DND-41 (cell line): Measurements from ENCODE around the gene SNAP25.

Source experiments
- ATAC-seq: fragments of 200-7000 bp; cut with Tn5 transposase; 3 replicates; pipeline ENCODE4 v1.9.1; 2021; ENCODE audit warnings: low read depth; ENCODE audit not compliant: insufficient read depth
- DNase-seq: peaks from one replicate; pipeline ENCODE4 v3.0.0-alpha.2; 2020
- H2AFZ ChIP-seq: 2 replicates; pipeline ENCODE4 v1.6.0; 2012; ENCODE audit warnings: low read depth, low read length
- H3K27ac ChIP-seq: 2 replicates; pipeline ENCODE4 v1.5.1; 2012; ENCODE audit warnings: low read length, inconsistent platforms
- H3K27me3 ChIP-seq: fragments of 200-600 bp; sonication (generic); 2 replicates; pipeline ENCODE4 v1.6.0; 2012; ENCODE audit warnings: low read length, mild to moderate bottlenecking, inconsistent platforms; ENCODE audit not compliant: insufficient read depth, poor library complexity
- H3K36me3 ChIP-seq: 2 replicates; pipeline ENCODE4 v1.5.1; 2012; ENCODE audit warnings: low read length, inconsistent platforms; ENCODE audit not compliant: insufficient read depth
- H3K4me1 ChIP-seq: 2 replicates; pipeline ENCODE4 v1.5.1; 2012; ENCODE audit warnings: mild to moderate bottlenecking, low read length; ENCODE audit not compliant: insufficient read depth
- H3K4me2 ChIP-seq: 2 replicates; pipeline ENCODE4 v1.6.0; 2012; ENCODE audit warnings: mild to moderate bottlenecking, moderate library complexity, low read length, inconsistent platforms; ENCODE audit not compliant: insufficient read depth
- H3K4me3 ChIP-seq, 2 experiments: fragments of 200-600 bp in 1 of 2; shearing (Covaris generic) in 1 of 2; 2 replicates each; pipeline ENCODE4 v1.5.1; 2012 to 2016; ENCODE audit warnings: inconsistent platforms in 2 of 2, low read length in 2 of 2, mild to moderate bottlenecking in 2 of 2, low read depth in 1 of 2, moderate library complexity in 1 of 2
- H3K79me2 ChIP-seq: 2 replicates; pipeline ENCODE4 v1.6.0; 2012; ENCODE audit warnings: low read length, inconsistent platforms; ENCODE audit not compliant: insufficient read depth
- H3K9ac ChIP-seq: 2 replicates; pipeline ENCODE4 v1.6.0; 2012; ENCODE audit warnings: low read depth, mild to moderate bottlenecking, inconsistent platforms, low read length, moderate library complexity
- H3K9me3 ChIP-seq: 2 replicates; pipeline ENCODE4 v1.5.1; 2012; ENCODE audit warnings: low read length, moderate library complexity, mild to moderate bottlenecking, inconsistent platforms; ENCODE audit not compliant: insufficient read depth, severe bottlenecking
- H4K20me1 ChIP-seq: 2 replicates; pipeline ENCODE4 v1.6.0; 2012; ENCODE audit warnings: low read length; ENCODE audit not compliant: insufficient read depth
- CTCF ChIP-seq: IDR thresholded peaks from 2 replicates; pipeline ENCODE4 v1.5.1; 2012; ENCODE audit warnings: borderline replicate concordance, low read length, moderate library complexity, mild to moderate bottlenecking; ENCODE audit not compliant: poor library complexity, severe bottlenecking; ENCODE audit errors: extremely low read depth
- EZH2 ChIP-seq: IDR thresholded peaks from 3 replicates; pipeline ENCODE4 v1.6.1; 2012; ENCODE audit warnings: borderline replicate concordance, low read depth, mild to moderate bottlenecking, moderate library complexity, low read length, inconsistent platforms; ENCODE audit not compliant: severe bottlenecking

Gene SNAP25

GRCh38 chr20:10329387-10330005, 110.9 kb downstream of the SNAP25 start:
- no peaks in the 10 kb centered on the region for H3K9me3 ChIP-seq
- DNase-seq (no peak), ATAC-seq (no peak)
- no peak overlapping the region for H3K4me3 ChIP-seq
- H3K4me2 ChIP-seq: no peak overlapping the region
- no peak overlapping the region for H3K9ac ChIP-seq
- H4K20me1 ChIP-seq: no peaks in the 10 kb centered on the region
- H2AFZ ChIP-seq: no peak overlapping the region
- no peaks in the 10 kb centered on the region for H3K4me1 ChIP-seq
- H3K27me3 ChIP-seq: peaks cover 10% of the 10 kb centered on the region
- no peak for TF ChIP-seq CTCF
- TF ChIP-seq EZH2: no peak
- no peaks in the 10 kb centered on the region for H3K79me2 ChIP-seq
- no peaks in the 10 kb centered on the region for H3K36me3 ChIP-seq
- H3K27ac ChIP-seq: no peak overlapping the region

GRCh38 chr20:10330071-10330470, 111.4 kb downstream of the SNAP25 start:
- no peak overlapping the region for H3K4me2 ChIP-seq
- no peaks in the 10 kb centered on the region for H3K9me3 ChIP-seq
- TF ChIP-seq CTCF (no peak), EZH2 (no peak)
- H2AFZ ChIP-seq: no peak overlapping the region
- H4K20me1 ChIP-seq: no peaks in the 10 kb centered on the region
- H3K9ac ChIP-seq: no peak overlapping the region
- H3K36me3 ChIP-seq: no peaks in the 10 kb centered on the region
- DNase-seq (no peak), ATAC-seq (no peak)
- no peaks in the 10 kb centered on the region for H3K79me2 ChIP-seq
- H3K27me3 ChIP-seq: peaks cover 10% of the 10 kb centered on the region
- no peak overlapping the region for H3K4me3 ChIP-seq
- no peak overlapping the region for H3K27ac ChIP-seq
- no peaks in the 10 kb centered on the region for H3K4me1 ChIP-seq

- Histone ChIP-seq H3K4me1 (no peaks in the 10 kb centered on the region), H3K9me3 (no peaks in the 10 kb centered on the region), H3K36me3 (no peaks in the 10 kb centered on the region), H3K9ac (no peak overlapping the region), H2AFZ (no peak overlapping the region), H3K4me3 (no peak overlapping the region), H3K27me3 (peaks cover 10% of the 10 kb centered on the region), H4K20me1 (no peaks in the 10 kb centered on the region), H3K79me2 (no peaks in the 10 kb centered on the region), H3K4me2 (no peak overlapping the region), H3K27ac (no peak overlapping the region)
- DNase-seq (no peak), ATAC-seq (no peak)
- TF ChIP-seq CTCF (no peak), EZH2 (no peak)
Measured at GRCh38 chr20:10332656-10333415, 114.2 kb downstream of the SNAP25 start.
